Endothelial cell of hepatic sinusoid (primary cell): ENCODE measurements around the gene GCK.

Experiments
- in situ Hi-C: cut with HindIII; loops from 2 replicates; pipeline ENCODE4 v1.10.0; 2017; ENCODE audit warnings: low sequenced_read_pairs

GCK gene

GRCh38 chr7:44158873-44159631 is 30.2 kb downstream of the GCK start:
- in situ Hi-C loops, result loop anchor here (5.0 kb wide), 2 partner anchors 33 to 62 kb away; no protein-coding TSS in a partner anchor

- in situ Hi-C loops, result loop anchor here (5.0 kb wide), 2 partner anchors 34 to 61 kb away; no protein-coding TSS in a partner anchor
These were observed 31.0 kb downstream of the GCK start for GRCh38 chr7:44158096-44158872.

- in situ Hi-C loops, result loop anchor here (5.0 kb wide), 2 partner anchors 35 to 60 kb away; no protein-coding TSS in a partner anchor
These were observed 31.8 kb downstream of the GCK start for GRCh38 chr7:44157116-44158080.

GRCh38 chr7:44156453-44157010 is 32.7 kb downstream of the GCK start:
- in situ Hi-C loops, result loop anchor here (5.0 kb wide), 2 partner anchors 36 to 59 kb away; no protein-coding TSS in a partner anchor

GRCh38 chr7:44155191-44156185 is 33.8 kb downstream of the GCK start:
- in situ Hi-C loops, result loop anchor here (5.0 kb wide), 2 partner anchors 37 to 58 kb away; no protein-coding TSS in a partner anchor

GRCh38 chr7:44154703-44155102 is 34.5 kb downstream of the GCK start:
- in situ Hi-C loops, result loop anchor here (5.0 kb wide), 2 partner anchors 38 to 57 kb away; no protein-coding TSS in a partner anchor

- in situ Hi-C loops, result no loop called here
These were observed 35.3 kb downstream of the GCK start for GRCh38 chr7:44153948-44154335.

GRCh38 chr7:44152971-44153947 is 36.0 kb downstream of the GCK start:
- in situ Hi-C loops, result no loop called here

- in situ Hi-C loops, result no loop called here
These were observed 37.3 kb downstream of the GCK start for GRCh38 chr7:44151956-44152355.

GRCh38 chr7:44150966-44151941 is 38.0 kb downstream of the GCK start:
- in situ Hi-C loops, result no loop called here

- in situ Hi-C loops, result no loop called here
These were observed 38.8 kb downstream of the GCK start for GRCh38 chr7:44150466-44150832.

- in situ Hi-C loops, result no loop called here
These were observed 39.4 kb downstream of the GCK start for GRCh38 chr7:44149571-44150465.

GRCh38 chr7:44148961-44149536 is 40.2 kb downstream of the GCK start:
- in situ Hi-C loops, result no loop called here

GRCh38 chr7:44148166-44148565 is 41.1 kb downstream of the GCK start:
- in situ Hi-C loops, result no loop called here
